ENCODE results near the gene LRRC3B.

GRCh38 chr3:26668696-26669095 lies 46.1 kb downstream of the LRRC3B start:
- TF ChIP-seq CTCF (IDR thresholded peaks at IDR 0.05) (no peak), POLR2AphosphoS5 (IDR thresholded peaks at IDR 0.05) (no peak)
